ENCODE results near the gene CALCB.

Gene CALCB

DNA sequence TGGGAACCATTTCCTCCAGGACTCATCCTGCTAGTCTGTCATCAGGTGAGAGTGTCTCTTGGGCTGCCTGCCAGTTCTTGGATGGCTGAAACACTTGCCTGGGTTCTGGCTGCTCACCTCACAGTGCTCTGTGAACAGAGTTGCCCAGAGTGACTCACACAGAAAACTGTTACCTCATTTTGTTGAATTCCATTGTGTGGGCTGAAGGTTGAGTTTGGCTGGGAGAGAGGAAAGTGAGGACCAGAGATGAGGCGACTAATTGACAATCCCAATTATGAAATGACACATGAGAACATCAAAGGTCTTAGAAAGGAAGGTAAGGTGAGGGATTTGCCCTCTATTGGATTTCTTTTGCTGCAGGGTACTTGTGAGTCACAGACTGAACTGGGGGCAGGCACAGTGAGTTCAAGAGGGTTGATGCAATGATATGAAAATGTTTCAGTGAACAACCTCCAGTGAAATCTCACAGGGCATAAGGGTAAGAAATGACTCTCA lies 20.2 kb upstream of the CALCB start (continued):
- peak; percentile 87 for TF ChIP-seq ZNF24 (tag by site-specific recombination; IDR thresholded peaks at IDR 0.05)
- no peak for TF ChIP-seq GLIS2 (tag by site-specific recombination; IDR thresholded peaks at IDR 0.05)
- TF ChIP-seq, protein P1, sequence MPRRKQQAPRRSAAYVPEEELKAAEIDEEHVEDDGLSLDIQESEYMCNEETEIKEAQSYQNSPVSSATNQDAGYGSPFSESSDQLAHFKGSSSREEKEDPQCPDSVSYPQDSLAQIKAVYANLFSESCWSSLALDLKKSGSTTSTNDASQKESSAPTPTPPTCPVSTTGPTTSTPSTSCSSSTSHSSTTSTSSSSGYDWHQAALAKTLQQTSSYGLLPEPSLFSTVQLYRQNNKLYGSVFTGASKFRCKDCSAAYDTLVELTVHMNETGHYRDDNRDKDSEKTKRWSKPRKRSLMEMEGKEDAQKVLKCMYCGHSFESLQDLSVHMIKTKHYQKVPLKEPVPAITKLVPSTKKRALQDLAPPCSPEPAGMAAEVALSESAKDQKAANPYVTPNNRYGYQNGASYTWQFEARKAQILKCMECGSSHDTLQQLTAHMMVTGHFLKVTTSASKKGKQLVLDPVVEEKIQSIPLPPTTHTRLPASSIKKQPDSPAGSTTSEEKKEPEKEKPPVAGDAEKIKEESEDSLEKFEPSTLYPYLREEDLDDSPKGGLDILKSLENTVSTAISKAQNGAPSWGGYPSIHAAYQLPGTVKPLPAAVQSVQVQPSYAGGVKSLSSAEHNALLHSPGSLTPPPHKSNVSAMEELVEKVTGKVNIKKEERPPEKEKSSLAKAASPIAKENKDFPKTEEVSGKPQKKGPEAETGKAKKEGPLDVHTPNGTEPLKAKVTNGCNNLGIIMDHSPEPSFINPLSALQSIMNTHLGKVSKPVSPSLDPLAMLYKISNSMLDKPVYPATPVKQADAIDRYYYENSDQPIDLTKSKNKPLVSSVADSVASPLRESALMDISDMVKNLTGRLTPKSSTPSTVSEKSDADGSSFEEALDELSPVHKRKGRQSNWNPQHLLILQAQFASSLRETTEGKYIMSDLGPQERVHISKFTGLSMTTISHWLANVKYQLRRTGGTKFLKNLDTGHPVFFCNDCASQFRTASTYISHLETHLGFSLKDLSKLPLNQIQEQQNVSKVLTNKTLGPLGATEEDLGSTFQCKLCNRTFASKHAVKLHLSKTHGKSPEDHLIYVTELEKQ (tag by site-specific recombination; IDR thresholded peaks at IDR 0.05; ENCODE audit: borderline replicate concordance), result no peak
- TF ChIP-seq TCF7L2 (IDR thresholded peaks at IDR 0.05; ENCODE audit: borderline replicate concordance, low read depth, low read length), result peak; percentile 27; the same call in 1 of the 2 replicates
- TF ChIP-seq ZNF335 (tag by site-specific recombination; conservative IDR thresholded peaks at IDR 0.05), result peak; percentile 93
- TF ChIP-seq, protein P2, sequence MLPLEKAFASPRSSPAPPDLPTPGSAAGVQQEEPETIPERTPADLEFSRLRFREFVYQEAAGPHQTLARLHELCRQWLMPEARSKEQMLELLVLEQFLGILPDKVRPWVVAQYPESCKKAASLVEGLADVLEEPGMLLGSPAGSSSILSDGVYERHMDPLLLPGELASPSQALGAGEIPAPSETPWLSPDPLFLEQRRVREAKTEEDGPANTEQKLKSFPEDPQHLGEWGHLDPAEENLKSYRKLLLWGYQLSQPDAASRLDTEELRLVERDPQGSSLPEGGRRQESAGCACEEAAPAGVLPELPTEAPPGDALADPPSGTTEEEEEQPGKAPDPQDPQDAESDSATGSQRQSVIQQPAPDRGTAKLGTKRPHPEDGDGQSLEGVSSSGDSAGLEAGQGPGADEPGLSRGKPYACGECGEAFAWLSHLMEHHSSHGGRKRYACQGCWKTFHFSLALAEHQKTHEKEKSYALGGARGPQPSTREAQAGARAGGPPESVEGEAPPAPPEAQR (tag by site-specific recombination; IDR thresholded peaks at IDR 0.05), result no peak
- TF ChIP-seq, protein P3, sequence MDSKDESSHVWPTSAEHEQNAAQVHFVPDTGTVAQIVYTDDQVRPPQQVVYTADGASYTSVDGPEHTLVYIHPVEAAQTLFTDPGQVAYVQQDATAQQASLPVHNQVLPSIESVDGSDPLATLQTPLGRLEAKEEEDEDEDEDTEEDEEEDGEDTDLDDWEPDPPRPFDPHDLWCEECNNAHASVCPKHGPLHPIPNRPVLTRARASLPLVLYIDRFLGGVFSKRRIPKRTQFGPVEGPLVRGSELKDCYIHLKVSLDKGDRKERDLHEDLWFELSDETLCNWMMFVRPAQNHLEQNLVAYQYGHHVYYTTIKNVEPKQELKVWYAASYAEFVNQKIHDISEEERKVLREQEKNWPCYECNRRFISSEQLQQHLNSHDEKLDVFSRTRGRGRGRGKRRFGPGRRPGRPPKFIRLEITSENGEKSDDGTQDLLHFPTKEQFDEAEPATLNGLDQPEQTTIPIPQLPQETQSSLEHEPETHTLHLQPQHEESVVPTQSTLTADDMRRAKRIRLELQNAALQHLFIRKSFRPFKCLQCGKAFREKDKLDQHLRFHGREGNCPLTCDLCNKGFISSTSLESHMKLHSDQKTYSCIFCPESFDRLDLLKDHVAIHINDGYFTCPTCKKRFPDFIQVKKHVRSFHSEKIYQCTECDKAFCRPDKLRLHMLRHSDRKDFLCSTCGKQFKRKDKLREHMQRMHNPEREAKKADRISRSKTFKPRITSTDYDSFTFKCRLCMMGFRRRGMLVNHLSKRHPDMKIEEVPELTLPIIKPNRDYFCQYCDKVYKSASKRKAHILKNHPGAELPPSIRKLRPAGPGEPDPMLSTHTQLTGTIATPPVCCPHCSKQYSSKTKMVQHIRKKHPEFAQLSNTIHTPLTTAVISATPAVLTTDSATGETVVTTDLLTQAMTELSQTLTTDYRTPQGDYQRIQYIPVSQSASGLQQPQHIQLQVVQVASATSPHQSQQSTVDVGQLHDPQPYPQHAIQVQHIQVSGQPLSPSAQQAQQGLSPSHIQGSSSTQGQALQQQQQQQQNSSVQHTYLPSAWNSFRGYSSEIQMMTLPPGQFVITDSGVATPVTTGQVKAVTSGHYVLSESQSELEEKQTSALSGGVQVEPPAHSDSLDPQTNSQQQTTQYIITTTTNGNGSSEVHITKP (tag by site-specific recombination; IDR thresholded peaks at IDR 0.05), result 0 out of 2 replicates have a peak, but pooled peaks have one; percentile 47
- TF ChIP-seq, protein P4, sequence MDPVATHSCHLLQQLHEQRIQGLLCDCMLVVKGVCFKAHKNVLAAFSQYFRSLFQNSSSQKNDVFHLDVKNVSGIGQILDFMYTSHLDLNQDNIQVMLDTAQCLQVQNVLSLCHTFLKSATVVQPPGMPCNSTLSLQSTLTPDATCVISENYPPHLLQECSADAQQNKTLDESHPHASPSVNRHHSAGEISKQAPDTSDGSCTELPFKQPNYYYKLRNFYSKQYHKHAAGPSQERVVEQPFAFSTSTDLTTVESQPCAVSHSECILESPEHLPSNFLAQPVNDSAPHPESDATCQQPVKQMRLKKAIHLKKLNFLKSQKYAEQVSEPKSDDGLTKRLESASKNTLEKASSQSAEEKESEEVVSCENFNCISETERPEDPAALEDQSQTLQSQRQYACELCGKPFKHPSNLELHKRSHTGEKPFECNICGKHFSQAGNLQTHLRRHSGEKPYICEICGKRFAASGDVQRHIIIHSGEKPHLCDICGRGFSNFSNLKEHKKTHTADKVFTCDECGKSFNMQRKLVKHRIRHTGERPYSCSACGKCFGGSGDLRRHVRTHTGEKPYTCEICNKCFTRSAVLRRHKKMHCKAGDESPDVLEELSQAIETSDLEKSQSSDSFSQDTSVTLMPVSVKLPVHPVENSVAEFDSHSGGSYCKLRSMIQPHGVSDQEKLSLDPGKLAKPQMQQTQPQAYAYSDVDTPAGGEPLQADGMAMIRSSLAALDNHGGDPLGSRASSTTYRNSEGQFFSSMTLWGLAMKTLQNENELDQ (tag by site-specific recombination; IDR thresholded peaks at IDR 0.05; ENCODE audit: low read depth), result no peak
- no peak for TF ChIP-seq ZNF600 (tag by site-specific recombination; IDR thresholded peaks at IDR 0.05)
- TF ChIP-seq ZNF112 (tag by site-specific recombination; IDR thresholded peaks at IDR 0.05), result no peak
- TF ChIP-seq, protein P5, sequence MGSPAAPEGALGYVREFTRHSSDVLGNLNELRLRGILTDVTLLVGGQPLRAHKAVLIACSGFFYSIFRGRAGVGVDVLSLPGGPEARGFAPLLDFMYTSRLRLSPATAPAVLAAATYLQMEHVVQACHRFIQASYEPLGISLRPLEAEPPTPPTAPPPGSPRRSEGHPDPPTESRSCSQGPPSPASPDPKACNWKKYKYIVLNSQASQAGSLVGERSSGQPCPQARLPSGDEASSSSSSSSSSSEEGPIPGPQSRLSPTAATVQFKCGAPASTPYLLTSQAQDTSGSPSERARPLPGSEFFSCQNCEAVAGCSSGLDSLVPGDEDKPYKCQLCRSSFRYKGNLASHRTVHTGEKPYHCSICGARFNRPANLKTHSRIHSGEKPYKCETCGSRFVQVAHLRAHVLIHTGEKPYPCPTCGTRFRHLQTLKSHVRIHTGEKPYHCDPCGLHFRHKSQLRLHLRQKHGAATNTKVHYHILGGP (tag by site-specific recombination; IDR thresholded peaks at IDR 0.05), result no peak
- TF ChIP-seq ZNF629 (tag by site-specific recombination; IDR thresholded peaks at IDR 0.05), result peak; percentile 49
- TF ChIP-seq ZSCAN23 (tag by site-specific recombination; IDR thresholded peaks at IDR 0.05), result no peak
- TF ChIP-seq, protein P6, sequence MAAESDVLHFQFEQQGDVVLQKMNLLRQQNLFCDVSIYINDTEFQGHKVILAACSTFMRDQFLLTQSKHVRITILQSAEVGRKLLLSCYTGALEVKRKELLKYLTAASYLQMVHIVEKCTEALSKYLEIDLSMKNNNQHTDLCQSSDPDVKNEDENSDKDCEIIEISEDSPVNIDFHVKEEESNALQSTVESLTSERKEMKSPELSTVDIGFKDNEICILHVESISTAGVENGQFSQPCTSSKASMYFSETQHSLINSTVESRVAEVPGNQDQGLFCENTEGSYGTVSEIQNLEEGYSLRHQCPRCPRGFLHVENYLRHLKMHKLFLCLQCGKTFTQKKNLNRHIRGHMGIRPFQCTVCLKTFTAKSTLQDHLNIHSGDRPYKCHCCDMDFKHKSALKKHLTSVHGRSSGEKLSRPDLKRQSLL (tag by site-specific recombination; IDR thresholded peaks at IDR 0.05), result no peak
- TF ChIP-seq, protein P7, sequence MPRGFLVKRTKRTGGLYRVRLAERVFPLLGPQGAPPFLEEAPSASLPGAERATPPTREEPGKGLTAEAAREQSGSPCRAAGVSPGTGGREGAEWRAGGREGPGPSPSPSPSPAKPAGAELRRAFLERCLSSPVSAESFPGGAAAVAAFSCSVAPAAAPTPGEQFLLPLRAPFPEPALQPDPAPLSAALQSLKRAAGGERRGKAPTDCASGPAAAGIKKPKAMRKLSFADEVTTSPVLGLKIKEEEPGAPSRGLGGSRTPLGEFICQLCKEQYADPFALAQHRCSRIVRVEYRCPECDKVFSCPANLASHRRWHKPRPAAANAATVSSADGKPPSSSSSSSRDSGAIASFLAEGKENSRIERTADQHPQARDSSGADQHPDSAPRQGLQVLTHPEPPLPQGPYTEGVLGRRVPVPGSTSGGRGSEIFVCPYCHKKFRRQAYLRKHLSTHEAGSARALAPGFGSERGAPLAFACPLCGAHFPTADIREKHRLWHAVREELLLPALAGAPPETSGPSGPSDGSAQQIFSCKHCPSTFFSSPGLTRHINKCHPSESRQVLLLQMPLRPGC (tag by site-specific recombination; IDR thresholded peaks at IDR 0.05), result no peak
- TF ChIP-seq, protein P8, sequence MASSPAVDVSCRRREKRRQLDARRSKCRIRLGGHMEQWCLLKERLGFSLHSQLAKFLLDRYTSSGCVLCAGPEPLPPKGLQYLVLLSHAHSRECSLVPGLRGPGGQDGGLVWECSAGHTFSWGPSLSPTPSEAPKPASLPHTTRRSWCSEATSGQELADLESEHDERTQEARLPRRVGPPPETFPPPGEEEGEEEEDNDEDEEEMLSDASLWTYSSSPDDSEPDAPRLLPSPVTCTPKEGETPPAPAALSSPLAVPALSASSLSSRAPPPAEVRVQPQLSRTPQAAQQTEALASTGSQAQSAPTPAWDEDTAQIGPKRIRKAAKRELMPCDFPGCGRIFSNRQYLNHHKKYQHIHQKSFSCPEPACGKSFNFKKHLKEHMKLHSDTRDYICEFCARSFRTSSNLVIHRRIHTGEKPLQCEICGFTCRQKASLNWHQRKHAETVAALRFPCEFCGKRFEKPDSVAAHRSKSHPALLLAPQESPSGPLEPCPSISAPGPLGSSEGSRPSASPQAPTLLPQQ (tag by site-specific recombination; IDR thresholded peaks at IDR 0.05), result peak; percentile 81
- TF ChIP-seq, protein P9, sequence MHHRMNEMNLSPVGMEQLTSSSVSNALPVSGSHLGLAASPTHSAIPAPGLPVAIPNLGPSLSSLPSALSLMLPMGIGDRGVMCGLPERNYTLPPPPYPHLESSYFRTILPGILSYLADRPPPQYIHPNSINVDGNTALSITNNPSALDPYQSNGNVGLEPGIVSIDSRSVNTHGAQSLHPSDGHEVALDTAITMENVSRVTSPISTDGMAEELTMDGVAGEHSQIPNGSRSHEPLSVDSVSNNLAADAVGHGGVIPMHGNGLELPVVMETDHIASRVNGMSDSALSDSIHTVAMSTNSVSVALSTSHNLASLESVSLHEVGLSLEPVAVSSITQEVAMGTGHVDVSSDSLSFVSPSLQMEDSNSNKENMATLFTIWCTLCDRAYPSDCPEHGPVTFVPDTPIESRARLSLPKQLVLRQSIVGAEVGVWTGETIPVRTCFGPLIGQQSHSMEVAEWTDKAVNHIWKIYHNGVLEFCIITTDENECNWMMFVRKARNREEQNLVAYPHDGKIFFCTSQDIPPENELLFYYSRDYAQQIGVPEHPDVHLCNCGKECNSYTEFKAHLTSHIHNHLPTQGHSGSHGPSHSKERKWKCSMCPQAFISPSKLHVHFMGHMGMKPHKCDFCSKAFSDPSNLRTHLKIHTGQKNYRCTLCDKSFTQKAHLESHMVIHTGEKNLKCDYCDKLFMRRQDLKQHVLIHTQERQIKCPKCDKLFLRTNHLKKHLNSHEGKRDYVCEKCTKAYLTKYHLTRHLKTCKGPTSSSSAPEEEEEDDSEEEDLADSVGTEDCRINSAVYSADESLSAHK (tag by site-specific recombination; IDR thresholded peaks at IDR 0.05), result no peak
- TF ChIP-seq ZNF707 (tag by site-specific recombination; IDR thresholded peaks at IDR 0.05), result no peak
- TF ChIP-seq ZNF366 (tag by site-specific recombination; conservative IDR thresholded peaks at IDR 0.05), result peak; percentile 84

All from HEK293 (cell line).